GM10266 (cell line): ENCODE results near the gene FGF1.

Experiments
- DNase-seq: peaks from one replicate; pipeline ENCODE4 v3.0.0; 2012; ENCODE audit errors: extremely low spot score
- CTCF ChIP-seq: IDR thresholded peaks from 2 replicates; pipeline ENCODE4 v1.5.1; 2012; ENCODE audit warnings: mild to moderate bottlenecking, low read depth; ENCODE audit not compliant: control insufficient read depth, insufficient read depth; ENCODE audit errors: missing control alignments

Gene FGF1

GRCh38 chr5:142548739-142549275, 137.1 kb downstream of the FGF1 start:
- DNase-seq: peak; percentile 28
- peak; percentile 20 for TF ChIP-seq CTCF

GRCh38 chr5:142547445-142548380, 138.2 kb downstream of the FGF1 start:
- TF ChIP-seq CTCF: no peak

GRCh38 chr5:142545650-142546322, 140.1 kb downstream of the FGF1 start:
- no peak for TF ChIP-seq CTCF
- DNase-seq: no peak

More at GRCh38 chr5:142547445-142548380, 138.2 kb downstream of the FGF1 start:
- DNase-seq: no peak

GRCh38 chr5:142544946-142545649, 140.8 kb downstream of the FGF1 start:
- DNase-seq: no peak
- no peak for TF ChIP-seq CTCF

GRCh38 chr5:142544071-142544753, 141.7 kb downstream of the FGF1 start:
- DNase-seq: no peak
- TF ChIP-seq CTCF: no peak

- no peak for TF ChIP-seq CTCF
These were observed 143.0 kb downstream of the FGF1 start for GRCh38 chr5:142542906-142543305.

More at GRCh38 chr5:142542906-142543305, 143.0 kb downstream of the FGF1 start:
- DNase-seq: no peak
